ENCODE measurements around the gene TIAM1.

Gene TIAM1

GRCh38 chr21:31187499-31187898, 156.6 kb downstream of the TIAM1 start:
- no peak for DNase-seq (ENCODE audit: low read depth)
- H3K4me3 ChIP-seq (ENCODE audit: low read depth, low read length) = no peak overlapping the region
- TF ChIP-seq MAX (IDR thresholded peaks at IDR 0.05; ENCODE audit: low read depth, low read length) = no peak
- no peak for TF ChIP-seq CTCF (IDR thresholded peaks at IDR 0.05; ENCODE audit: low read depth, low read length)
- no peak for TF ChIP-seq POLR2A (IDR thresholded peaks at IDR 0.05; ENCODE audit: extremely low read depth, insufficient read length)
- TF ChIP-seq MYC (IDR thresholded peaks at IDR 0.05; ENCODE audit: low read depth, low read length) = no peak

GRCh38 chr21:31186916-31187315, 157.1 kb downstream of the TIAM1 start:
- DNase-seq (ENCODE audit: low read depth) = no peak
- no peak overlapping the region for H3K4me3 ChIP-seq (ENCODE audit: low read depth, low read length)
- no peak for TF ChIP-seq CTCF (IDR thresholded peaks at IDR 0.05; ENCODE audit: low read depth, low read length)
- TF ChIP-seq MAX (IDR thresholded peaks at IDR 0.05; ENCODE audit: low read depth, low read length) = no peak
- no peak for TF ChIP-seq MYC (IDR thresholded peaks at IDR 0.05; ENCODE audit: low read depth, low read length)
- no peak for TF ChIP-seq POLR2A (IDR thresholded peaks at IDR 0.05; ENCODE audit: extremely low read depth, insufficient read length)

GRCh38 chr21:31185663-31186062, 158.4 kb downstream of the TIAM1 start:
- TF ChIP-seq MAX (IDR thresholded peaks at IDR 0.05; ENCODE audit: low read depth, low read length) = no peak
- no peak for TF ChIP-seq MYC (IDR thresholded peaks at IDR 0.05; ENCODE audit: low read depth, low read length)
- no peak for TF ChIP-seq POLR2A (IDR thresholded peaks at IDR 0.05; ENCODE audit: extremely low read depth, insufficient read length)
- TF ChIP-seq CTCF (IDR thresholded peaks at IDR 0.05; ENCODE audit: low read depth, low read length) = no peak
- no peak overlapping the region for H3K4me3 ChIP-seq (ENCODE audit: low read depth, low read length)
- DNase-seq (ENCODE audit: low read depth) = no peak

GRCh38 chr21:31184876-31185275, 159.2 kb downstream of the TIAM1 start:
- H3K4me3 ChIP-seq (ENCODE audit: low read depth, low read length) = no peak overlapping the region
- TF ChIP-seq MYC (IDR thresholded peaks at IDR 0.05; ENCODE audit: low read depth, low read length) (no peak), POLR2A (IDR thresholded peaks at IDR 0.05; ENCODE audit: extremely low read depth, insufficient read length) (no peak), MAX (IDR thresholded peaks at IDR 0.05; ENCODE audit: low read depth, low read length) (no peak), CTCF (IDR thresholded peaks at IDR 0.05; ENCODE audit: low read depth, low read length) (no peak)
- no peak for DNase-seq (ENCODE audit: low read depth)

- DNase-seq (ENCODE audit: low read depth) = peak; percentile 28
- no peak for TF ChIP-seq CTCF (IDR thresholded peaks at IDR 0.05; ENCODE audit: low read depth, low read length)
- TF ChIP-seq MAX (IDR thresholded peaks at IDR 0.05; ENCODE audit: low read depth, low read length) = no peak
- no peak for TF ChIP-seq MYC (IDR thresholded peaks at IDR 0.05; ENCODE audit: low read depth, low read length)
- TF ChIP-seq POLR2A (IDR thresholded peaks at IDR 0.05; ENCODE audit: extremely low read depth, insufficient read length) = no peak
Observed at GRCh38 chr21:31184459-31184858, 159.6 kb downstream of the TIAM1 start.

More at GRCh38 chr21:31184459-31184858, 159.6 kb downstream of the TIAM1 start:
- no peak overlapping the region for H3K4me3 ChIP-seq (ENCODE audit: low read depth, low read length)
